Measurements from ENCODE around the gene ZBED2. TPM values are rescaled to one million over a fixed set of nuclear protein-coding genes. Genes with fewer than 3 reads are reported as not detected.

ZBED2 gene
- total and polyA plus RNA-seq, 2 experiments from 2014 or later: not detected

DNA sequence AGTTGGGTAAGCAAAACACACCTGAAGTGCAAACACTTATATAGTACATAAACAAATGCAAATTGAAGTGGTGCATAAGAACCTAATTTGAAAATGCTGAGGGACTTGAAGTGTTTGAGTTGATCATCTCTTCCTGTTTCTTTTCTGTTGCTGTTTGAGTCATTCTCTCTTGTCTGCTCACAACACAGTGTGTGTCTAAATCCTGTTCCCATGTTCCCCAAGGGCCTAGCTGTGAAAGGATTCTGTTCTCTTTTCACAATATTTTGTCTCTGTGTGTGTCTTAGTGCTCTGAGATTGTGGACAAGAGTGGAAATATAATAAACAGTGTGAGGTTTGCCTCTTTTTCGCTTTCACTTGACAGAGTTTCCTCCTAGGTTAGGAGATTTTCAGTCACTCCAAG lies 47.1 kb downstream of the ZBED2 start:
- Histone ChIP-seq H3K4me1 (ENCODE audit: insufficient read depth) (peaks cover 17% of the 10 kb centered on the region), H3K36me3 (ENCODE audit: insufficient read depth) (no peaks in the 10 kb centered on the region), H3K4me2 (no peak overlapping the region), H3K4me3 (no peak overlapping the region), H3F3A (replicated peaks; ENCODE audit: low read depth) (no peaks in the 10 kb centered on the region), H3K79me2 (replicated peaks; ENCODE audit: insufficient read depth) (no peaks in the 10 kb centered on the region), H3K9me2 (ENCODE audit: insufficient read depth) (no peaks in the 10 kb centered on the region), H4K20me1 (replicated peaks; ENCODE audit: insufficient read depth) (no peaks in the 10 kb centered on the region), H3K27ac (ENCODE audit: low read depth) (no peak overlapping the region), H3K27me3 (ENCODE audit: insufficient read depth) (no peaks in the 10 kb centered on the region), H2AFZ (peak overlapping the region; percentile 57; the same call in 1 of the 2 replicates)
- Mint-ChIP-seq H3K4me3 (no peak overlapping the region), H3K9me3 (no peaks in the 10 kb centered on the region), H3K27ac (no peak overlapping the region), H3K36me3 (ENCODE audit: low read depth) (no peaks in the 10 kb centered on the region), H3K27me3 (ENCODE audit: insufficient read depth, low read depth, poor library complexity) (no peaks in the 10 kb centered on the region), H3K4me1 (no peaks in the 10 kb centered on the region)
- TF ChIP-seq ZNF331 (CRISPR knock-in tag; IDR thresholded peaks at IDR 0.05; ENCODE audit: low read depth) (no peak), POLR2AphosphoS5 (IDR thresholded peaks at IDR 0.05; ENCODE audit: low read depth) (no peak), STAT1 (IDR thresholded peaks at IDR 0.05; ENCODE audit: unreplicated experiment) (no peak), JUNB (IDR thresholded peaks at IDR 0.05; ENCODE audit: unreplicated experiment) (no peak), ZNF462 (CRISPR knock-in tag; IDR thresholded peaks at IDR 0.05) (no peak), EZH2 (IDR thresholded peaks at IDR 0.05; ENCODE audit: low read depth, unreplicated experiment) (no peak), CREB1 (CRISPR knock-in tag; IDR thresholded peaks at IDR 0.05; ENCODE audit: low read depth) (no peak), EZH2phosphoT487 (IDR thresholded peaks at IDR 0.05; ENCODE audit: unreplicated experiment) (no peak), NANOG (IDR thresholded peaks at IDR 0.05; ENCODE audit: borderline replicate concordance) (no peak), ZNF114 (CRISPR knock-in tag; IDR thresholded peaks at IDR 0.05) (no peak)
- TF ChIP-seq, protein P1, sequence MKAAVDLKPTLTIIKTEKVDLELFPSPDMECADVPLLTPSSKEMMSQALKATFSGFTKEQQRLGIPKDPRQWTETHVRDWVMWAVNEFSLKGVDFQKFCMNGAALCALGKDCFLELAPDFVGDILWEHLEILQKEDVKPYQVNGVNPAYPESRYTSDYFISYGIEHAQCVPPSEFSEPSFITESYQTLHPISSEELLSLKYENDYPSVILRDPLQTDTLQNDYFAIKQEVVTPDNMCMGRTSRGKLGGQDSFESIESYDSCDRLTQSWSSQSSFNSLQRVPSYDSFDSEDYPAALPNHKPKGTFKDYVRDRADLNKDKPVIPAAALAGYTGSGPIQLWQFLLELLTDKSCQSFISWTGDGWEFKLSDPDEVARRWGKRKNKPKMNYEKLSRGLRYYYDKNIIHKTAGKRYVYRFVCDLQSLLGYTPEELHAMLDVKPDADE (IDR thresholded peaks at IDR 0.05): no peak
- TF ChIP-seq, protein P2, sequence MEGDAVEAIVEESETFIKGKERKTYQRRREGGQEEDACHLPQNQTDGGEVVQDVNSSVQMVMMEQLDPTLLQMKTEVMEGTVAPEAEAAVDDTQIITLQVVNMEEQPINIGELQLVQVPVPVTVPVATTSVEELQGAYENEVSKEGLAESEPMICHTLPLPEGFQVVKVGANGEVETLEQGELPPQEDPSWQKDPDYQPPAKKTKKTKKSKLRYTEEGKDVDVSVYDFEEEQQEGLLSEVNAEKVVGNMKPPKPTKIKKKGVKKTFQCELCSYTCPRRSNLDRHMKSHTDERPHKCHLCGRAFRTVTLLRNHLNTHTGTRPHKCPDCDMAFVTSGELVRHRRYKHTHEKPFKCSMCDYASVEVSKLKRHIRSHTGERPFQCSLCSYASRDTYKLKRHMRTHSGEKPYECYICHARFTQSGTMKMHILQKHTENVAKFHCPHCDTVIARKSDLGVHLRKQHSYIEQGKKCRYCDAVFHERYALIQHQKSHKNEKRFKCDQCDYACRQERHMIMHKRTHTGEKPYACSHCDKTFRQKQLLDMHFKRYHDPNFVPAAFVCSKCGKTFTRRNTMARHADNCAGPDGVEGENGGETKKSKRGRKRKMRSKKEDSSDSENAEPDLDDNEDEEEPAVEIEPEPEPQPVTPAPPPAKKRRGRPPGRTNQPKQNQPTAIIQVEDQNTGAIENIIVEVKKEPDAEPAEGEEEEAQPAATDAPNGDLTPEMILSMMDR (conservative IDR thresholded peaks at IDR 0.05; ENCODE audit: low read depth in 2 of 2): no peak
- TF ChIP-seq, protein P3, sequence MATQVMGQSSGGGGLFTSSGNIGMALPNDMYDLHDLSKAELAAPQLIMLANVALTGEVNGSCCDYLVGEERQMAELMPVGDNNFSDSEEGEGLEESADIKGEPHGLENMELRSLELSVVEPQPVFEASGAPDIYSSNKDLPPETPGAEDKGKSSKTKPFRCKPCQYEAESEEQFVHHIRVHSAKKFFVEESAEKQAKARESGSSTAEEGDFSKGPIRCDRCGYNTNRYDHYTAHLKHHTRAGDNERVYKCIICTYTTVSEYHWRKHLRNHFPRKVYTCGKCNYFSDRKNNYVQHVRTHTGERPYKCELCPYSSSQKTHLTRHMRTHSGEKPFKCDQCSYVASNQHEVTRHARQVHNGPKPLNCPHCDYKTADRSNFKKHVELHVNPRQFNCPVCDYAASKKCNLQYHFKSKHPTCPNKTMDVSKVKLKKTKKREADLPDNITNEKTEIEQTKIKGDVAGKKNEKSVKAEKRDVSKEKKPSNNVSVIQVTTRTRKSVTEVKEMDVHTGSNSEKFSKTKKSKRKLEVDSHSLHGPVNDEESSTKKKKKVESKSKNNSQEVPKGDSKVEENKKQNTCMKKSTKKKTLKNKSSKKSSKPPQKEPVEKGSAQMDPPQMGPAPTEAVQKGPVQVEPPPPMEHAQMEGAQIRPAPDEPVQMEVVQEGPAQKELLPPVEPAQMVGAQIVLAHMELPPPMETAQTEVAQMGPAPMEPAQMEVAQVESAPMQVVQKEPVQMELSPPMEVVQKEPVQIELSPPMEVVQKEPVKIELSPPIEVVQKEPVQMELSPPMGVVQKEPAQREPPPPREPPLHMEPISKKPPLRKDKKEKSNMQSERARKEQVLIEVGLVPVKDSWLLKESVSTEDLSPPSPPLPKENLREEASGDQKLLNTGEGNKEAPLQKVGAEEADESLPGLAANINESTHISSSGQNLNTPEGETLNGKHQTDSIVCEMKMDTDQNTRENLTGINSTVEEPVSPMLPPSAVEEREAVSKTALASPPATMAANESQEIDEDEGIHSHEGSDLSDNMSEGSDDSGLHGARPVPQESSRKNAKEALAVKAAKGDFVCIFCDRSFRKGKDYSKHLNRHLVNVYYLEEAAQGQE (IDR thresholded peaks at IDR 0.05; ENCODE audit: unreplicated experiment): no peak
- ATAC-seq (no peak), DNase-seq (ENCODE audit: low spot score) (no peak)

Measured in GM23338 (cell line).